HG03060 (cell line): ENCODE measurements around the gene TIMM17A.
"Not testable (repeated sequence)": the region's sequence is repeated elsewhere in the genome, so short reads cannot be mapped to it uniquely, and the experiment has no call there.

Experiments
- ATAC-seq: cut with Tn5 transposase; IDR thresholded peaks from one replicate; pipeline ENCODE4 v1.9.1; 2021; ENCODE audit warnings: low read depth, moderate number of reproducible peaks; ENCODE audit not compliant: unreplicated experiment

Gene TIMM17A

GRCh38 chr1:201939148-201939547 is 16.2 kb upstream of the TIMM17A start:
- no peak for ATAC-seq

- ATAC-seq = no peak
Observed at GRCh38 chr1:201939574-201939973, 15.7 kb upstream of the TIMM17A start.

- ATAC-seq = not testable (repeated sequence)
Observed at GRCh38 chr1:201940316-201940715, 15.0 kb upstream of the TIMM17A start.

DNA sequence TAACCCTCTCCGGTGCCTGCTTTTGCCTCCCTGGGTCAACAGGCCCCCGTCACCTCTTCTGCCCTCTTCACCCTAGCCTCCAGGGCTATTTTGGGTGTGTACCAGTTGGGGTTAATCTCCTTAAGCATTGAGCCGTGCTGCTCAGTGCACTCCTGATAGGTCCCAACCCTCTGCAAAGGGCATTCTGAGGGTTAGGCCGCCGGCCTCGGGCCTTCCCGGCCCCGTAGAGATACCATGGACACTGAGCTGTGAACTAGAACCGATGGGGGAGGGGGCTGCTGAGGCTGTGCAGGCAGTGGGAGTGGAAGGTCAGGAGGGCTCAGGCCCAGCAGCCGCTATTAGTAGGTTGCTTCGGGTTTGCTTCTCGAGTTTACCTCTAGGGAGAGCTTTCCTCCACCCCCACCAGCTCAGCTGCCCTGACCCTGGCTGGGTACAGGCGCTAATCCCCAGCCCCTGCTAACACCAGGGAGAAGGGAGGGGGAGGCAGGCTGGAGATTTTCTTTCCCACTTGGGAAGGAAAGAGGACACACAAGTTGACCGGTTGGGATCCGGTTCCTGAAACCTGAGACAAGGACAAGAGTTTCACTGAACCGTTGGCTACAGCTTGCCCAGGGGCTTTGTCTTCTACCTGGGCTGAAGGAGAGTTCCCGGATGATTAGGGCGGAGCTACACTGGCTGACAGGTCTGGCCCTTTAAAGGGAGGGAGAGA is 13.7 kb upstream of the TIMM17A start:
- no peak for ATAC-seq

- ATAC-seq = no peak
Observed at GRCh38 chr1:201942129-201942495, 13.2 kb upstream of the TIMM17A start.

- ATAC-seq = no peak
Observed at GRCh38 chr1:201944002-201944401, 11.3 kb upstream of the TIMM17A start.

GRCh38 chr1:201944639-201945038 is 10.7 kb upstream of the TIMM17A start:
- no peak for ATAC-seq

GRCh38 chr1:201945157-201945556 is 10.1 kb upstream of the TIMM17A start:
- ATAC-seq = no peak

DNA sequence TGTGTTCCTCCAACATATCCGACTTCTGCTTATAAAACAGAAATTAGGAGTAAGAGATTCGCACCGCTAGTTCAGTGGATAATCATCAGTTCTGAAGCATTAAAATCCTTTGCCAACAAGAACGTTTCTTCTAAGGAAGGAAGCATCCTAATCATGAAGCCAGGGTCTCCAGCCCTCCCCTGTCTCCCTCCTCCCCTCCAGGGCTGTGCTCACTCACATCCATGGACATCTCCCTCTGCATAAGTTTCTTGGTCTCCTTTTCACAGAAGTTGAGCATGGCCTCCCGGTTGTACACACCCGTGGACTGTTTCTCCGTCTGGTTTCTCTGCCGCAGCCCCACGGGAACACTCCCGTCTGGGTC is 9.5 kb upstream of the TIMM17A start:
- no peak for ATAC-seq

DNA sequence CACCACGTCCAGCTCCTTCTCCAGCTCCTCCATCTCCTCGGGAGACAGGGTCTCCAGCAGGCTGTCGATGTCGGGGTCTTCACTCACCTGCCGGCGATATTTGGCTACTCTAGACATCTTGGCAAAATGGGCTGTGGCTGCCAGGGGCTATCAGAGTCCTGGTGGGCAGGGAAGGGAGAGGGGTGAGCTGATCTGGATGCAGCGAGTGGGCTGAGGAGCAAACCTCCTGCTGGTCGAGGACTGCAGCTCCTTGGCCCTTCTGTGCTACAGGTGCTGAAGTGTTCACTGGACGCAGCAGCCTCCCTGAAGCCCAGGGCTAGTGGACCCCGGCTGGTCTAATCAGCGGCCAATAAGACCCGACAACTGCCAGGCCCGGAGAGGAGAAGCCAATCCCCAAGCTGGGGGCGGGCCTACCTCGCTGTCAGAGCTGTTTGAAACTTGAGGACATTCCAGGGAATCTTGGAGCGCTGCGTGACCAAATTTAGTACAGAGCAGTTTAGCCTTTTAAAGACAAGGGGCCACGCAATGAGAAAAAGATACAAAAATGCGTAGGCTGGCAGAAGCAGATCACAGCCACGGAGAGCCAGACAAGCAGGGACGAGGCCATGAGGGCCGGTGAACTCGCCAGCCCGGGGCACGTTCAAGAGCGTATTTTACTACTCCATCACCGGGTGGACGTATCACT is 8.9 kb upstream of the TIMM17A start, which contains the start of gene LMOD1:
Gene LMOD1 (minus strand): TSS at position 325 of the 685 bp plus-strand sequence. CDS start 208 bp downstream, at position 117.
- ATAC-seq = no peak

DNA sequence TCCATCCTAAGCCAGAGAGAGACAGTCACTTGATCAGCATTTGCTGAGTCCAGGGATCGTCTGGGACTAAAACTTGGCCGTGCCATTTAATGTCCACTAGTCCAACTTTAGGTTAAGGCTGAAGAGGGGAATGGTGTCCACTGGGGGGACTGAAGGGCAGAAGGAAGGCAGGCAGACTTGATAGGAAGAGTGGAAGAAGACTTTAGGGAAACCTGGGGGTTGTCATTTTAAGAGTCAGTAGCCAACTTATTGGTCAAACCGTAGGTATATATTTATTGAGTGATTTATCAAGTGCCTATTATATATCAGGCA is 7.7 kb upstream of the TIMM17A start:
- ATAC-seq = no peak

DNA sequence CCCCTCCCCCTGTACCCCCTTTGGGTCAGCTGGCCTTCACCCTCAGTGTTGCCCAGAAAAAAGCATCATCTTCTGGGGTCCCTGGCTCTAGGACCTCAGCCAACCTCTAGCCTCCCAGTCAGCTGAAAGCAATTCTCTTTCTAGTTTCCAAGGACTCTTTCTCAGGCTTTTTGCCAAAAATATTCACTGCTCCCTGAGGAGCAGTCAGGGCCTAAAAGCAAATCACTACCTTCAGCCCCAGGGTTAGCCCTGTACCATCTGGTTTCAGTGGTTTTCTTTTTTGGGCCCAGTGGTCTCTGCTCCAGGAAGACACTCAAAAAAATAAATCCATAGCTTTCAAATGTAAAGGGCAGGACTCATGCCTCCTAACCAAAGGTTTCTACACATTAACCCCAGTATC is 5.8 kb upstream of the TIMM17A start:
- no peak for ATAC-seq

- ATAC-seq = no peak
Observed at GRCh38 chr1:201954263-201955008, 867 bp upstream of the TIMM17A start.

GRCh38 chr1:201955729-201956143 is 433 bp downstream of the TIMM17A start:
- no peak for ATAC-seq

DNA sequence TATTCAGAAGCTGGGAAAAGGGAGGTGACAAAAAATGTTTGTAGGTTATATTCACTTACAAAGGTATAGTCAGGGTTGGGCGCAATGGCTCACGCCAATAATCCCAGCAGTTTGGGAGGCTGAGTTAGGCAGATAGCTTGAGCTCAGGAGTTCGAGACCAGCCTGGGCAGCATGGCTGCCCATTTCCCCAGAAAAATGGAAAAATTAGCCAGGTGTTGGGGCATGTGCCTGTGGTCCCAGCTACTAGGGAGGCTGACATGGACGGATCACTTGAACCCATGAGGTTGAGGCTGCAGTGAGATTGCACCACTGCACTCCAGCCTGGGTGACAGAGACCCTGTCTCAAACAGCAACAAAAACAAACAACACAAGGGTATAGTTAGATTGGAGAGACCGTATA is 3.0 kb downstream of the TIMM17A start:
- ATAC-seq = no peak

- not testable (repeated sequence) for ATAC-seq
Observed at GRCh38 chr1:201962382-201962781, 7.1 kb downstream of the TIMM17A start.

DNA sequence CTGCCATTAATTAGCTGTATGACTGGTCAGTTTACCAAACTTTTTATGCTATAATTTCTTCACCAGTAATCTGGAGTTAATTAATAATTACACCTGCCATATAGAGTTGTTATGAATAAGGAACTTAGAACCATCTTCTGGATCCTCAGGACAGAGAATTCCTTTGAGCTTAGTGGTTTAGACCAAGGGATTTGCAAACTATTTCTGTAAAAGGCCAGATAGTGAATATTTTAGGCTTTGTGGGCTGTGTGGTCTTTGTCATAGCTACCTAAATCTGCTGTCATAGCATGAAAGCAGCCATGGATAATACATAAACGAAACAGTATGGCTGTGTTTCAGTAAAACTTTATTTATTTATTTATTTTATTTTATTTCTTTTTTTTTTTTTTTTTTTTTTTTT is 9.0 kb downstream of the TIMM17A start:
- ATAC-seq = no peak

DNA sequence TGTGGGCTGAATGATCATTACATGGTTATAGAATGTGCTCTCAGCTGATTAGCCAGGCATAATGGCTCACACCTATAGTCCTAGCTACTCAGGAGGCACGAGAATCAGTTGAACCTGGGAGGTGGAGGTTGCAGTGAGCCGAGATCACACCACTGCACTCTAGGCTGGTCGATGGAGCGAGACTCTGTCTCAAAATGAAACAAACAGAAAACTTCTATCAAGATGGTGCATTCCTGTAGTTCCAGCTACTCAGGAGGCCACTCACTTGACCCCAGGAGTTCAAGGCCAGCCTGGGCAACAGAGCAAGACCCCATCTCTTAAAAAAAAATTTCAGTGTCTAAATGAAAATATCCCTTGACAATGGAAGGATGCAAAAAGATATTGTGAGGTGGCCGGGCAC is 10.9 kb downstream of the TIMM17A start:
- ATAC-seq = no peak

DNA sequence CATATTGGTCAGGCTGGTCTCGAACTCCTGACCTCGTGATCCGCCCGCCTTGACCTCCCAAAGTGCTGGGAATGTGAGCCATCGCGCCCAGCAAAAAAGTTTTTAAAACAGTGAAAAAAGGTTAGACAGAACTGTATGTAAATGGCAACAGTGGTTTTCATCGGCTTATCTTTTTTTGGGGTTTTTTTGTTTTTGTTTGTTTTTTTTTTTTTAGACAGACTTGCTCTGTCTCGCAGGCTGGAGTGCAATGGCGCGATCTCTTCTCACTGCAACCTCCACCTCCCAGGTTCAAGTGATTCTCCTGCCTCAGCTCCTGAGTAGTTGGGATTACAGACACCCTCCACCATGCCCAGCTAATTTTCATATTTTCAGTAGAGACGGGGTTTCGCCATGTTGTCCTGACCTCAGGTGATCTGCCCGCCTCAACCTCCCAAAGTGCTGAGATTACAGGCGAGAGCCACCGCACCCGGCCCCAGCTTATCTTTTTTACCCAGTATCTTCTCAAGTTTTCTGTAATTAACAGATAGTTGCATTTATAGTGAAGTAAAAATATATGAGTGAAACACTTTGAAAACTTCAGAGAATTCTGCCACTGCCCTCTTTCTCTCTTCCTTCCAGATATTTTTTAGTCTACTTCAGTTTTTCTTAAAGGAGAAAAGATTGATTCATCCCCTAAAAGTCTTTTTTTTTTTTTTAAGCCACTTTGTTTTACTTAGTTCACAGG is 13.1 kb downstream of the TIMM17A start:
- no peak for ATAC-seq

GRCh38 chr1:201970334-201971159 is 15.2 kb downstream of the TIMM17A start:
- no peak for ATAC-seq
